ENCODE results near the gene SERPIND1. TPM values are rescaled to one million over a fixed set of nuclear protein-coding genes. Genes with fewer than 3 reads are reported as not detected.

Gene SERPIND1
- total RNA-seq (1 to 10 TPM in 3 of 7 donors, under 1 TPM in 4; 0.22 to 2.2 (median 0.61) TPM), polyA plus RNA-seq (1 to 10 TPM; 1.1 to 5.0 TPM)
- long read RNA-seq, donor 1, transcript SERPIND1-201 (5 exons, 2,437 nt): major isoform, 16 of 26 reads
- long read RNA-seq, donor 1, partial matches to known transcripts: 1 of 26 reads
- long read RNA-seq, donor 1, other reads (novel, unspliced or antisense): 6 of 26 reads
- long read RNA-seq, donor 2, partial matches to known transcripts: 5 of 9 reads
- long read RNA-seq, donor 2, other reads (novel, unspliced or antisense): 0 of 9 reads
- long read RNA-seq, donor 3, partial matches to known transcripts: 0 of 2 reads
- long read RNA-seq, donor 3, other reads (novel, unspliced or antisense): 0 of 2 reads

- Histone ChIP-seq H3K27me3 (no peaks in the 10 kb centered on the region), H3K27ac (peak within 1 kb of the TSS in 1 of 2 donors; percentile 14), H3K4me3 (no peak within 1 kb of the TSS), H3K9me3 (no peaks in the 10 kb centered on the region), H3K36me3 (no peaks in the 10 kb centered on the region), H3K4me1 (ENCODE audit: insufficient read depth) (peaks cover 3% of the 10 kb centered on the region)
- TF ChIP-seq POLR2A (IDR thresholded peaks at IDR 0.05): no peak
- no peak for TF ChIP-seq CTCF (IDR thresholded peaks at IDR 0.05)
- TF ChIP-seq EP300 (IDR thresholded peaks at IDR 0.05): no peak
- intact Hi-C loops (cut with DNase I): no loop called here
- WGBS, 3 donors: 63 to 88% (median 75%) methylated on average over 4 of the region's 4 CpGs
- no peak for DNase-seq
These were observed at the start of gene SERPIND1 for GRCh38 chr22:20773793-20774212. TSS of gene SERPIND1 (plus strand) at chr22:20774113. CDS start at chr22:20779313, 5,200 bp downstream.

GRCh38 chr22:20724676-20725454, 49.0 kb upstream of the SERPIND1 start:
- TF ChIP-seq EP300 (IDR thresholded peaks at IDR 0.05) (no peak), CTCF (IDR thresholded peaks at IDR 0.05) (no peak), POLR2A (IDR thresholded peaks at IDR 0.05) (no peak)
- Histone ChIP-seq H3K36me3 (no peaks in the 10 kb centered on the region), H3K27ac (no peak overlapping the region), H3K4me3 (no peak overlapping the region), H3K4me1 (ENCODE audit: insufficient read depth) (no peaks in the 10 kb centered on the region), H3K9me3 (no peaks in the 10 kb centered on the region), H3K27me3 (no peaks in the 10 kb centered on the region)
- intact Hi-C loops (cut with DNase I): no loop called here
- no peak for DNase-seq
- WGBS, 3 donors: 82 to 96% (median 96%) methylated on average over 9 of the region's 9 CpGs

GRCh38 chr22:20725987-20726558, 47.8 kb upstream of the SERPIND1 start:
- Histone ChIP-seq H3K9me3 (no peaks in the 10 kb centered on the region), H3K4me3 (no peak overlapping the region), H3K27ac (no peak overlapping the region), H3K27me3 (no peaks in the 10 kb centered on the region), H3K36me3 (no peaks in the 10 kb centered on the region), H3K4me1 (ENCODE audit: insufficient read depth) (no peaks in the 10 kb centered on the region)
- no peak for TF ChIP-seq POLR2A (IDR thresholded peaks at IDR 0.05)
- no peak for TF ChIP-seq EP300 (IDR thresholded peaks at IDR 0.05)
- no peak for TF ChIP-seq CTCF (IDR thresholded peaks at IDR 0.05)
- intact Hi-C loops (cut with DNase I): no loop called here
- 67 to 75% (median 69%) methylated on average over 11 of the region's 11 CpGs for WGBS, 3 donors
- no peak for DNase-seq

GRCh38 chr22:20727118-20728015, 46.5 kb upstream of the SERPIND1 start:
- Histone ChIP-seq H3K27ac (no peak overlapping the region), H3K36me3 (no peaks in the 10 kb centered on the region), H3K4me1 (ENCODE audit: insufficient read depth) (no peaks in the 10 kb centered on the region), H3K4me3 (no peak overlapping the region), H3K27me3 (no peaks in the 10 kb centered on the region), H3K9me3 (no peaks in the 10 kb centered on the region)
- no peak for TF ChIP-seq CTCF (IDR thresholded peaks at IDR 0.05)
- TF ChIP-seq EP300 (IDR thresholded peaks at IDR 0.05): no peak
- no peak for TF ChIP-seq POLR2A (IDR thresholded peaks at IDR 0.05)
- WGBS, 3 donors: 87 to 90% (median 90%) methylated on average over 29 of the region's 29 CpGs
- intact Hi-C loops (cut with DNase I): no loop called here
- no peak for DNase-seq
